Measurements from ENCODE around the gene HIVEP3.

HIVEP3 gene

GRCh38 chr1:41853907-41854306, 64.8 kb downstream of the HIVEP3 start:
- FAIRE-seq: no peak
- DNase-seq (ENCODE audit: extremely low spot score, insufficient read length, low read depth): no peak

GRCh38 chr1:41852091-41852490, 66.6 kb downstream of the HIVEP3 start:
- no peak for FAIRE-seq
- DNase-seq (ENCODE audit: extremely low spot score, insufficient read length, low read depth): no peak

DNA sequence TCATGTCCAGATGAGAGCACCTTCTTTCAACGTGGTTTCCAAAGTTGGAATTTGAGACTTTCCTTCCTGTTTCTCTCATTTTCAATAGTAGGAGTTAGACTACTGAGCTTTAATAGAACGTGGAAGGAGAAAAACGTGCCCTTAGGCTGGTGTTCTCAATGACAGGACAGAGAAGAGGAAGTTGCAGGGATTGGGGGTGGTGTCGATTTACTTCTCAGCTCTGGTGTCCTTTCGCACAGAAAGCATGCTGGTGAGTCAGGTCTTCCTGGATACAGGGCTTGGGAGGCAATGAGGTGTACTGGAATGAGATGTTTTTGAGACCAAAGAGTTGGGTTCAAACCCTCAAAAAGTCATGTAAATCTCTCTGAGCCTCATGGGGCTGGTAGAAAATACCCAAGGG, 67.1 kb downstream of the HIVEP3 start:
- DNase-seq (ENCODE audit: extremely low spot score, insufficient read length, low read depth): no peak
- FAIRE-seq: no peak

DNA sequence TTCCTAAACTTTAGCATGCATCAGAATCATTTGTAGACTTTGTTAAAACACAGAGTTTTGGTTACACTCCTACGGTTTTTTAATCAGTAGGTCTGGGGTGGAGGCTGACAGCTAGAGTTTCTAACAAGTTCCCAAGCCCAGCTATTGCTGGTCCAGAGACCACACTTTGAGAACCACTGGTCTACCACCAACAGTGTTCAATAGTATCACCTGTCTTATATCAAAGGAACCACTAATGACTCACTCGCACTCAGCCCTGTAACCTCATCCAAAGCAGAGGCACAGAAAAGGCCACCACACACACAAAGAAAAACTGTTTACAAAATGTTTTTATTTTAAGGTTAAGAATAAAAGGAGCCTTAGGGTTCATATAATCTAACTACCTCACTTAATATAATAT, 68.7 kb downstream of the HIVEP3 start:
- no peak for FAIRE-seq

GRCh38 chr1:41849211-41849759, 69.4 kb downstream of the HIVEP3 start:
- FAIRE-seq (no peak), DNase-seq (ENCODE audit: extremely low spot score, insufficient read length, low read depth) (no peak)

More for the DNA sequence above, 68.7 kb downstream of the HIVEP3 start:
- DNase-seq (ENCODE audit: extremely low spot score, insufficient read length, low read depth): no peak

GRCh38 chr1:41848216-41848952, 70.3 kb downstream of the HIVEP3 start:
- no peak for FAIRE-seq

GRCh38 chr1:41847733-41848132, 71.0 kb downstream of the HIVEP3 start:
- FAIRE-seq: no peak

More at GRCh38 chr1:41848216-41848952, 70.3 kb downstream of the HIVEP3 start:
- DNase-seq (ENCODE audit: extremely low spot score, insufficient read length, low read depth): no peak

DNA sequence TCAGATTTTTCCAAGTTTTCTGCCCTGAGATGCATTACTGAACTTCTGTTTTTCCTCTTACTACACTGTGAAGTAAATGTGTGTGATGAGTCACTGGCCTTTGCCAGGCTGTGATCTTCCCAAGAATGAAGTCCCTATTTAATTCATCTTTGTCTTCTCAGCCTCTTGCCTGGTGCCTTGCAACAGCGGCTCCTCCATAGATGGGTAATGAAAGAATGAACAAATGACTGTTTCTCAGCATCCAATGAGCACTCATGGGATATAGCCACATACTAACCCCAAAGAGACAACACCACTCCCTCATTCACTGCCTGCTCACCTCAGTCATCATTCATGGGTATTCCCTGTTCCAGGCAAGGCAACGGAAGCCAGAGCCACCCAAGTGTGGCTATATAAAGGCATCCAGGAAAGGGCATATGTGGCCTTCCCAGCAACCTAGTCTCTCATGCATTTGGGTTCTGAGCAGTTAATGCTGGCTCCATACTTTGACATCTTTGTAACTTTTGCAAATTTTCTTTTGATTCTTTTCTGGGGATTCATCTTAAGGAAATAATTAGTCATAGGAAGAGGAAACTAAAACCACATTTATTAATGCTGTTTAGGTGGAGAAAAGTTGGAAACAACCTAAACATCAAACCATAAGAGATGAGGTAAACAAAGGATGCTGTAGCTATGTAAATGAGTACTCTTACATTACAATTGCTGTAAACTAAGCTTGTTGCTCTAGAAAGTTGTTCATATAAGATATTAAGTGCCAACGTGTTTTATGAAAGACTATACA, 71.9 kb downstream of the HIVEP3 start:
- no peak for DNase-seq (ENCODE audit: extremely low spot score, insufficient read length, low read depth)
- FAIRE-seq: no peak

More at GRCh38 chr1:41847733-41848132, 71.0 kb downstream of the HIVEP3 start:
- no peak for DNase-seq (ENCODE audit: extremely low spot score, insufficient read length, low read depth)

DNA sequence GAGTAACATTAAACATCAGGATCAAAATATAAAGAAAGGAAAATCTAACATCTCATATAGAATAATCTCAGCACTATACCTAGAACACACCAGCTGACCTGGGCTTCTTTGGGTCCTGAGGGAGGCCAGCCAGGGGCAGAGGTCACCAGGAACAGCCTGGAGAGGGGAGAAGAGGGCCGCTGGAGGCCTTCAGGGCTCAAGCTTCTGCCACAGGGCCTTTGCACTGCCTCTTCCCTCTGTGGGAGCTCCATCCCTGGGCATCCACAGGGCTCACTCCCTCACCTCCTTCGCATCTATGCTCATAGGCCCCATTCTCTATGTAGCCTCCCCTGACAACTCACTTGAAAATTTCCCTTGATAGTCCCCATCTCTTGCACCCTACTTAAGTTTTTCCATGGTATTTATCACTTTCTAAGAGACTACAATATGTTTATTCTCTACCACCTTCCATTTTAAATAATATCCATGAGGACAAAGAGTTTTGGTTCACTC, 73.9 kb downstream of the HIVEP3 start:
- no peak for DNase-seq (ENCODE audit: extremely low spot score, insufficient read length, low read depth)
- no peak for FAIRE-seq

GRCh38 chr1:41844255-41844654, 74.5 kb downstream of the HIVEP3 start:
- DNase-seq (ENCODE audit: extremely low spot score, insufficient read length, low read depth): no peak

GRCh38 chr1:41842993-41843755, 75.5 kb downstream of the HIVEP3 start:
- no peak for DNase-seq (ENCODE audit: extremely low spot score, insufficient read length, low read depth)
- no peak for FAIRE-seq

More at GRCh38 chr1:41844255-41844654, 74.5 kb downstream of the HIVEP3 start:
- no peak for FAIRE-seq

GRCh38 chr1:41842326-41842725, 76.4 kb downstream of the HIVEP3 start:
- DNase-seq (ENCODE audit: extremely low spot score, insufficient read length, low read depth) (no peak), FAIRE-seq (no peak)

DNA sequence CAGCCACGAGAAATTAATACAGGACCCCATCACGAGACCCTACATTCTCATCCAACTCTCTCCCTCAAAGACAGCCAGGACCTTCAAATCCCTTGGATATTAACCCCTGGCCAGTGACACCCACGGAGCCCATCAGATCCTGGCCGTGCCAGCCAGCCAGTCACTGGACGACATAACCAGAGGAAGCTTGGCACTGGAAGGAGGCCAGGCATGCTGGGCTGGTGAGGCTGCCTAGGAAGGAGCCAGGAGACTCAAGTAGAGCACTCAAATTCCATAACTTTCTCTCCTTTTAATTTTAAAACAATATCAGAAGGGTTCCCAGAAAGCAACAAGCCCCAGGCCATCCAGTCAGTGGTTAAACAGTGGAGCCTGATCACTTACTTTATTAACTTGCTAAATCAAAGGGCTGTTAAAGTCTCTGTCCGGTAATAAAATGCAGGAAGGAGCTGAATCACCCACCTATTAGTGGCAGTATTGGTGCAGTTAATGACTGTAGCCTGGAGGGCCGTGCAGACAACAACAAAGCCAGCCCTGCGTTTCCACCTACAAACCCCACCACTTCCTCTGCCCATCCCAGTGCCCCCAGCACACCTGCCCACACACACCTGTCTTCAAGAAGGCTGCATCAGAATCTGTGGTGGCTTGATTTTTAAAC, 78.0 kb downstream of the HIVEP3 start:
- DNase-seq (ENCODE audit: extremely low spot score, insufficient read length, low read depth) (no peak), FAIRE-seq (no peak)

DNA sequence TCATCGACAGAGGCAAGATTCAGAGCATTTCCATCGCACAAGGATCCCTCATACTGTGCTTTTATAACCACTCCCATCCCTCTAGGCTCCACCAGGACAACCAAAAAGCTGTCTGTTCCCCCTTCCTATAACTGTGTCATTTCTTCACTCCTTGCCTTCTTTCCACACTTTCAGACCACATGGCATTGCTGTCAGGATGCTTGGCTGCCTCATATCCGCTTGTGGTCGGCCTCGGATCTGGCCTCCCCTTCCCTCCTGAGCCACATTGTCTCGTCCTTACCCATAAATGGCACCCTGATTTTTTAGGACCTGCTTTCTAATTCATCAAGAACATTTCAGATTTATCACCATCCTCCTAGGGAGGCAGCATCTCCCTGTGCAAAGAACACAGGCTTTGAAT, 80.5 kb downstream of the HIVEP3 start:
- DNase-seq (ENCODE audit: extremely low spot score, insufficient read length, low read depth) (no peak), FAIRE-seq (no peak)

DNA sequence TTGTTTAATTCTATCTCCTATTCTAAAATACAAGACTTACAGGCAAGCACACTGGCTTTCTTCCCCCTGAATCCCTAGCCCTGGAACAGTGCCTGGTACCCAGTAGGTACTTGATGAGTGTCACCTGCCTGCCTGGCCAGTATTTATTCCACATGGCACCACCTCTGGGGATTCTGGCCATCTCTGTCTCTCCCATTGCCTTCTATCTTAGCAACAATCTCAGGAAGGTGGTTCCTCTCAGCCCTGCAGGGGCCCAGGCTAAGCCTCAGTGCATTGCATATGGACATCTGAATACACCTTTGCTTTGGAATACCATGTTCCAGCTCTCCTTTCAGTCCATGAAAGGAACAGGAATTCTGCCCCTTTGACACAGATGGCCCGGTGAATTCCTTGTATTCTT, 81.0 kb downstream of the HIVEP3 start:
- FAIRE-seq: no peak
- DNase-seq (ENCODE audit: extremely low spot score, insufficient read length, low read depth): no peak

DNA sequence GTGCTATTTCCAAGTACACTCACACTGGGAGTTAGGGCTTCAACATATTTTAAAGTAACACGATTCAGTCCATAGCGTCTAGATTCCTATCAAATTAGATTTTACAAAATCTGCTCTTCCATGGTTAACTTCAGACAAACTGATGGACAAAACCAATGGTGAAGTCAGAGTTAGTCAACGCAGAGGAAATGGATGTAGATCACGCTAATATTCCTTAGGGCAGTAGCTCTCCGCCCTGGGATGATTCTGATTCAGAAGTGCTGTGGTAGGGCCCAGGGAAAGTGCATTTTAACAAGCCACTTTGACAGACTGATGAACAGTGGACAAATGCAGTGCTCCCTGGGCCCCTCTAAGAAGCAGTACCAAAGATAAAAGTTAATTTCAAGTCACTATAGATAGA, 83.2 kb downstream of the HIVEP3 start:
- FAIRE-seq: no peak
- DNase-seq (ENCODE audit: extremely low spot score, insufficient read length, low read depth): no peak

GRCh38 chr1:41833519-41834000, 85.2 kb downstream of the HIVEP3 start:
- DNase-seq (ENCODE audit: extremely low spot score, insufficient read length, low read depth) (no peak), FAIRE-seq (no peak)

- FAIRE-seq: no peak
Measured at GRCh38 chr1:41830726-41831125, 88.0 kb downstream of the HIVEP3 start.

DNA sequence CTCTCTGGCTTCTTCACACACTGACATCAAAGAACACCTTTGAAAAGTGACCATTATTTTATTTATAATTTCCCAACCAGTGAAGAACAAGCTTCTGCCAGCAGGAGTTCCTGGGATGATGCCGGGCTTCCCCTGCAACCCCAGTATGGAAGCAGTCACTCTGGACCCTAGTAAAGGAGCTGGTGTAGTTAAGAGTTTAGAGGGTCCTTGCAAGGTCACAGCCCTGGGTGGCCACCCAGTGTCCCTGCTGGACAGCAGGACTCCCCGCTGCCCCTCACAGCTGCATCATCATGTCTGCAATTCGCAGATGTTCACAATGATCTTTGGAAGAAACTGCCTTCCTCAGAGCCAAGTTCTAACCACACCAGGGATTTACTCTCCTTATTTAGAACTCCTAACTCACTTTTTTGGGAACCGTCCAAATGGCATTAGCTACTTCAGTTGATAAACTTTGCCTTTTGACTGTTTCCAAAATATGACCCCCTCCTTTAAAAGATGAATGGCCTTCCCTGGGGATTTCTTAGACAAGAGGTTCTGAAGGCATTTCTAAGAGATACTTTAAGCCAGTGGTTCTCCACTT, 90.6 kb downstream of the HIVEP3 start:
- FAIRE-seq: no peak
- DNase-seq (ENCODE audit: extremely low spot score, insufficient read length, low read depth): no peak

More at GRCh38 chr1:41830726-41831125, 88.0 kb downstream of the HIVEP3 start:
- no peak for DNase-seq (ENCODE audit: extremely low spot score, insufficient read length, low read depth)

All from GM18507 (cell line).